Spleen (tissue), 11 donors: ENCODE data around the gene FAM9C. TPM values are rescaled to one million over a fixed set of nuclear protein-coding genes. Genes with fewer than 3 reads are reported as not detected.

ENCODE experiments used
- DNase-seq: peaks from one replicate; pipeline ENCODE4 v3.0.0-alpha.2; 2020
- H3K27ac ChIP-seq, 8 donors: fragments of 200-600 bp; sonication (generic) in 7 of 8; 1 replicate in 4 of 8; 2 replicates in 4 of 8; pipeline versions ENCODE4 v1.5.0 to v1.8.0; 2016 to 2021; ENCODE audit warnings: inconsistent platforms in 4 of 8, mild to moderate bottlenecking in 4 of 8, moderate library complexity in 1 of 8
- H3K27me3 ChIP-seq, 7 donors: fragments of 200-600 bp; sonication (generic) in 6 of 7; replicated peaks in 1 of 7; 1 replicate in 4 of 7; 2 replicates in 3 of 7; pipeline versions ENCODE4 v1.5.0 to v1.8.0; 2016 to 2021; ENCODE audit warnings: inconsistent platforms in 3 of 7, mild to moderate bottlenecking in 1 of 7
- H3K36me3 ChIP-seq, 6 donors: fragments of 200-600 bp; sonication (generic) in 5 of 6; 1 replicate in 4 of 6; 2 replicates in 2 of 6; pipeline versions ENCODE4 v1.5.0 to v1.8.0; 2016 to 2021; ENCODE audit warnings: inconsistent platforms in 2 of 6
- H3K4me1 ChIP-seq, 6 donors: fragments of 200-600 bp; sonication (generic) in 5 of 6; 1 replicate in 3 of 6; 2 replicates in 3 of 6; pipeline versions ENCODE4 v1.5.0 to v1.8.0; 2016 to 2021; ENCODE audit warnings: inconsistent platforms in 3 of 6
- H3K4me3 ChIP-seq, 8 donors: fragments of 200-600 bp; sonication (generic) in 7 of 8; 1 replicate in 4 of 8; 2 replicates in 4 of 8; pipeline versions ENCODE4 v1.5.0 to v1.8.0; 2016 to 2021; ENCODE audit warnings: inconsistent platforms in 4 of 8, mild to moderate bottlenecking in 4 of 8, moderate library complexity in 2 of 8
- H3K9me3 ChIP-seq, 8 donors: fragments of 200-600 bp; sonication (generic) in 7 of 8; 1 replicate in 4 of 8; 2 replicates in 4 of 8; pipeline versions ENCODE4 v1.5.0 to v1.8.0; 2016 to 2021; ENCODE audit warnings: inconsistent platforms in 4 of 8
- POLR2A ChIP-seq, 3 donors: fragments of 450-650 bp; IDR thresholded peaks; one replicate each; pipeline ENCODE4 v1.5.1; 2017; ENCODE audit warnings: antibody characterized with exemption in 3 of 3, mild to moderate bottlenecking in 1 of 3
- POLR2AphosphoS5 ChIP-seq, 3 donors: sonication (generic); formaldehyde crosslinking; IDR thresholded peaks; one replicate each; pipeline ENCODE4 v1.5.1; 2017; ENCODE audit warnings: antibody characterized with exemption in 3 of 3
- WGBS, 5 donors: extraction: QIAGEN DNeasy Blood & Tissue Kit in 3 of 5; methylation state at CpG; one replicate each; pipeline versions ENCODE4 v1.1.5 to v1.1.7; 2013 to 2018; 5-methylcytosine and 5-hydroxymethylcytosine counted together
- intact Hi-C: fragments of 100-400 bp; cut with DNase I; formaldehyde crosslinking; loops from one replicate; pipeline ENCODE4 v1.15.0; 2023; ENCODE audit warnings: low total_unique reads
- polyA plus RNA-seq, 3 donors: library from polyadenylated mRNA; stranded (reverse); fragments of 200-250 nt; gene quantifications; one replicate each; pipeline ENCODE4 v1.2.1, GENCODE V29; 2013
- total RNA-seq, 7 donors: library from RNA; depleted of rRNA in 3 of 7; stranded (reverse); fragments of >200 nt in 3 of 7; fragmentation: NEBNext Ultra II Directional in 4 of 7; extraction: Animal tissue kit (Norgen Biotek cat#: 25700) in 4 of 7; gene quantifications; one replicate each; pipeline versions ENCODE4 v1.1.0 to v1.2.1, GENCODE V29; 2016 to 2021
- TF ChIP-seq, protein P1 (sequence below), 11 experiments: fragments of 200-600 bp in 7 of 11; fragments of 450-650 bp in 4 of 11; sonication (generic) in 4 of 11; IDR thresholded peaks in 8 of 11; conservative IDR thresholded peaks in 3 of 11; 1 replicate in 7 of 11; 2 replicates in 4 of 11; pipeline versions ENCODE4 v1.4.0 to v1.8.0; 2016 to 2021; ENCODE audit warnings: antibody characterized with exemption in 11 of 11, inconsistent platforms in 4 of 11, mild to moderate bottlenecking in 1 of 11
- donor health status: healthy with polysubstance abuse.
- donor health status: DM: no; HTN: no; CAD: no; lungs with moderate emphysema.
- donor health status: DM: no; HTN: no; CAD: no.
- donor health status: Bipolar disorder and iron deficiency.
- donor health status: healthy.
- donor health status: DM: no; HTN: no; CAD: no.
- donor health status: DM: yes; HTN: yes; CAD: no.

Gene FAM9C
- total and polyA plus RNA-seq, 10 donors = 0.09 to 56.0 (median 10.5) TPM; not detected in 3

DNA sequence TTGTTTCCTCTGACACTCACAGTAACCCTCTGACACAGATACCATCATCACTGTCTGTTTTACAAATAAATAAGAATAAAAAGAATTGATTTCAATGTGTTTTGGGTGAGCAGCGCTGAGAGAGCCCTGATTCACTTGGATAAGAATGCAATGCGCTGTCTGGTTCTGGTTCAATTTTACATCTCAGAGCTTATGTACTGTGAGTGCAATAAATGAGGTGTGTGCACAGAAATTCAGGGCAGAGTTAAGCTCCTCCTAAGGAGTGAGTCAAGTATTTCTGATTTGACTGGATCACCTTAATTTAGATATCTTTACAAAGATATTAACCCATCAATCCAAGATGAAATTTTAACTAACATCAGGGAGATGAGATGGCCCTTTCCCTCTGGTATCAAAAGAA, 11.2 kb downstream of the FAM9C start:
- intact Hi-C loops = no loop called here
- H3K4me1 ChIP-seq = peaks cover 5 to 23% (median 20%) of the 10 kb centered on the region in 6 donors
- TF ChIP-seq POLR2A (IDR thresholded peaks at IDR 0.05) (no peak), POLR2AphosphoS5 (IDR thresholded peaks at IDR 0.05) (no peak)
- TF ChIP-seq, protein P1, sequence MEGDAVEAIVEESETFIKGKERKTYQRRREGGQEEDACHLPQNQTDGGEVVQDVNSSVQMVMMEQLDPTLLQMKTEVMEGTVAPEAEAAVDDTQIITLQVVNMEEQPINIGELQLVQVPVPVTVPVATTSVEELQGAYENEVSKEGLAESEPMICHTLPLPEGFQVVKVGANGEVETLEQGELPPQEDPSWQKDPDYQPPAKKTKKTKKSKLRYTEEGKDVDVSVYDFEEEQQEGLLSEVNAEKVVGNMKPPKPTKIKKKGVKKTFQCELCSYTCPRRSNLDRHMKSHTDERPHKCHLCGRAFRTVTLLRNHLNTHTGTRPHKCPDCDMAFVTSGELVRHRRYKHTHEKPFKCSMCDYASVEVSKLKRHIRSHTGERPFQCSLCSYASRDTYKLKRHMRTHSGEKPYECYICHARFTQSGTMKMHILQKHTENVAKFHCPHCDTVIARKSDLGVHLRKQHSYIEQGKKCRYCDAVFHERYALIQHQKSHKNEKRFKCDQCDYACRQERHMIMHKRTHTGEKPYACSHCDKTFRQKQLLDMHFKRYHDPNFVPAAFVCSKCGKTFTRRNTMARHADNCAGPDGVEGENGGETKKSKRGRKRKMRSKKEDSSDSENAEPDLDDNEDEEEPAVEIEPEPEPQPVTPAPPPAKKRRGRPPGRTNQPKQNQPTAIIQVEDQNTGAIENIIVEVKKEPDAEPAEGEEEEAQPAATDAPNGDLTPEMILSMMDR (IDR thresholded peaks at IDR 0.05 in 8 of 11, conservative IDR thresholded peaks at IDR 0.05 in 3 of 11) = no peak
- H3K4me3 ChIP-seq = no peak overlapping the region
- no peaks in the 10 kb centered on the region for H3K36me3 ChIP-seq
- 91 to 97% (median 95%) methylated on average over 2 of the region's 2 CpGs for WGBS, 5 donors
- peaks cover 0 to 5% (median 0%) of the 10 kb centered on the region in 7 donors for H3K27me3 ChIP-seq
- H3K27ac ChIP-seq = no peak overlapping the region
- no peak for DNase-seq
- H3K9me3 ChIP-seq = no peaks in the 10 kb centered on the region

DNA sequence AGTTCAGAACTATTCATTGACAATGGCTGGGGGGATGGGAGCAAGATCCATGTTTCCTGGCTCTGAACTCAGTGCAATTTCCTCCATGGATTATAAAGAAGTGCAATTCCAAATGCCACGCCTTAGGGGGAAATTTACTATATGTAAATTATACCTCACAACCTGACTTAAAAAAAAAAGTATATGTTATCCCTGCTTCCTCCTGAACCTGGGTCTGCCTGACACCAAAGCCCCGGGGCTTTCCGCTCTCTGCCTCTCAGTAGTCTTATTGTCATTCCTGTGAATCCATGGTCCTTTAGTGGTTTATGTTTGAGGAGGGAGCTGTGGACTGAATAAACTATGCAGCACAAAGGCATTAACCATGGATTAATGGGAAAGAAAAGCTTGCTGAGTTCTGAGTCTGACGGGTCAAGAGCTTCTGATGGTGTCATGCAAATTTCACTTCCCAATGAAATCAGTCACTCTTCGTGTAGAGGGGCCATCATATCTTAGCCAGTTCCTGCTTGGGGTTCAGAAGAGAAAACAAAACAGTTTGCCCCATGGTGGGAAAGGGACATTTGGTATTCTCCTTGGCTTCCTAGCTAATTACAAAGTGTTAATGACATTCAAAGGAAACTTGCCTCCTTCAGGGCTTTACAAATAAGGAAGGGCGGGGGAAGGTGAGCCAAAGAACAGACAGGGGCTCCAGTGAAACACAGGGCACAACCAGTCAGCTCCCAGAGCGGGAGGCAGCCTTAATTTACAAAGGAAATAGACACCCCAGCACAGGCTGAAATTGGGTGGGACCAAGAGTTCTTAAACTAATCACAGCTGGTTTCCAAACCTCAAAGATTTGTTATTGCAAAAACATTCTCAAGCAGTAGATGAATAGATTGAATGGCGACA, 14.3 kb downstream of the FAM9C start:
- Histone ChIP-seq H3K36me3 (no peaks in the 10 kb centered on the region), H3K27me3 (peaks cover 0 to 5% (median 0%) of the 10 kb centered on the region in 7 donors), H3K9me3 (no peaks in the 10 kb centered on the region), H3K27ac (peak overlapping the region in 7 of 8 donors; percentile 22 to 71 (median 56)), H3K4me1 (peaks cover 12 to 37% (median 25%) of the 10 kb centered on the region in 6 donors), H3K4me3 (no peak overlapping the region)
- intact Hi-C loops = no loop called here
- TF ChIP-seq POLR2AphosphoS5 (IDR thresholded peaks at IDR 0.05) = no peak
- TF ChIP-seq, protein P1 (IDR thresholded peaks at IDR 0.05 in 8 of 11, conservative IDR thresholded peaks at IDR 0.05 in 3 of 11) = no peak
- TF ChIP-seq POLR2A (IDR thresholded peaks at IDR 0.05) = no peak
- WGBS, 5 donors = 39 to 63% (median 59%) methylated on average over 8 of the region's 8 CpGs
- no peak for DNase-seq

GRCh38 chrX:13029637-13029886, 14.9 kb downstream of the FAM9C start:
- H3K27ac ChIP-seq = peak overlapping the region in 7 of 8 donors; percentile 22 to 71 (median 44)
- H3K27me3 ChIP-seq = peaks cover 0 to 9% (median 0%) of the 10 kb centered on the region in 7 donors
- H3K4me3 ChIP-seq = no peak overlapping the region
- TF ChIP-seq POLR2AphosphoS5 (IDR thresholded peaks at IDR 0.05) = no peak
- TF ChIP-seq POLR2A (IDR thresholded peaks at IDR 0.05) = no peak
- TF ChIP-seq, protein P1 (IDR thresholded peaks at IDR 0.05 in 8 of 11, conservative IDR thresholded peaks at IDR 0.05 in 3 of 11) = no peak
- no peaks in the 10 kb centered on the region for H3K36me3 ChIP-seq
- H3K9me3 ChIP-seq = no peaks in the 10 kb centered on the region
- intact Hi-C loops = no loop called here
- DNase-seq = no peak
- H3K4me1 ChIP-seq = peaks cover 12 to 42% (median 25%) of the 10 kb centered on the region in 6 donors

GRCh38 chrX:13028871-13029636, 15.4 kb downstream of the FAM9C start:
- no peaks in the 10 kb centered on the region for H3K36me3 ChIP-seq
- peaks cover 0 to 10% (median 0%) of the 10 kb centered on the region in 7 donors for H3K27me3 ChIP-seq
- peaks cover 12 to 46% (median 27%) of the 10 kb centered on the region in 6 donors for H3K4me1 ChIP-seq
- intact Hi-C loops = no loop called here
- no peak for DNase-seq
- WGBS, 5 donors = 25 to 40% (median 31%) methylated on average over 6 of the region's 6 CpGs
- TF ChIP-seq POLR2A (IDR thresholded peaks at IDR 0.05) (no peak), POLR2AphosphoS5 (IDR thresholded peaks at IDR 0.05) (no peak)
- TF ChIP-seq, protein P1 (IDR thresholded peaks at IDR 0.05 in 8 of 11, conservative IDR thresholded peaks at IDR 0.05 in 3 of 11) = no peak
- H3K9me3 ChIP-seq = no peaks in the 10 kb centered on the region
- H3K4me3 ChIP-seq = no peak overlapping the region
- peak overlapping the region in 7 of 8 donors; percentile 22 to 71 (median 44) for H3K27ac ChIP-seq
